SK-N-SH treated with all-trans-retinoic acid at 6 μM for 48 hours (cell line): ENCODE results near the gene TMEM196.

Experiments
- ARNTL ChIP-seq: fragments of 450-650 bp; formaldehyde crosslinking; IDR thresholded peaks from 2 replicates; pipeline ENCODE4 v1.5.0; 2020; ENCODE audit warnings: low read depth, mild to moderate bottlenecking, moderate library complexity, borderline replicate concordance
- RARB ChIP-seq: fragments of 250-450 bp; sonication (Bioruptor Pico); IDR thresholded peaks from 2 replicates; pipeline ENCODE4 v1.8.0; 2021; ENCODE audit warnings: mild to moderate bottlenecking, moderate library complexity
- ZNF70 ChIP-seq: fragments of 450-650 bp; formaldehyde crosslinking; IDR thresholded peaks from 2 replicates; pipeline ENCODE4 v1.5.0; 2020; ENCODE audit warnings: mild to moderate bottlenecking, moderate library complexity

GRCh38 chr7:19811386-19811785 lies 38.0 kb upstream of the TMEM196 start:
- no peak for TF ChIP-seq RARB (CRISPR knock-in tag)
- no peak for TF ChIP-seq ZNF70 (CRISPR knock-in tag)
- no peak for TF ChIP-seq ARNTL (CRISPR knock-in tag)
